Measurements from ENCODE around the gene TMSB10.
"Not testable (repeated sequence)": the region's sequence is repeated elsewhere in the genome, so short reads cannot be mapped to it uniquely, and the experiment has no call there.

TMSB10 gene

GRCh38 chr2:84904717-84905174, 710 bp upstream of the TMSB10 start:
- peak; percentile 57 for DNase-seq (ENCODE audit: low spot score)

DNA sequence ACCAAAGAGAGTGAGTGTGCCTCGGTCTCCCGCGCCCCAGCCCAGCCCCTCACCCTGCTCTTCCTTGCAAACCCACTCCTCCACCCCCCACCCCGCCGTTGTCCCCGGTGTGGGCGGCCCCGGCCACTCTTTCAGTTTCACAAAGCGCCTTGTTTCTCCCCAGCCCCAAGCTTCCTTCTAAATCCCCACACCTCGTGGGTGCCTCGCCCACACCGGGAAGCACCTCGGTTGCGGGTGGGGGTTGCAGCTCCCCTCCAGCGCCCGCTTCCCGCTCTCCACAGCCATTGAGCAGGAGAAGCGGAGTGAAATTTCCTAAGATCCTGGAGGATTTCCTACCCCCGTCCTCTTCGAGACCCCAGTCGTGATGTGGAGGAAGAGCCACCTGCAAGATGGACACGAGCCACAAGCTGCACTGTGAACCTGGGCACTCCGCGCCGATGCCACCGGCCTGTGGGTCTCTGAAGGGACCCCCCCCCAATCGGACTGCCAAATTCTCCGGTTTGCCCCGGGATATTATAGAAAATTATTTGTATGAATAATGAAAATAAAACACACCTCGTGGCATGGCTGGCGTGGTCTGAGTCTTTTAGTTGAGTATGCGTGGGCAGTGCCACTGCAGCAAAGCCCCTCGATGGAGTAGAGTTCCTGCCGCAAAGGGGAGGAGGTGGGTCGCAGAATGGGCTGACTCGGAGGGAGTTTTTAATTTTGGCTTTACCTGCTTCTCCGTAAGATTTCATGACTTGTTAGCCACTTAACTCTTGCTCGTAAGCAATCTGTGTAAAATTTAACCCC, 848 bp downstream of the TMSB10 start:
- DNase-seq (ENCODE audit: low spot score), result peak; percentile 50

DNA sequence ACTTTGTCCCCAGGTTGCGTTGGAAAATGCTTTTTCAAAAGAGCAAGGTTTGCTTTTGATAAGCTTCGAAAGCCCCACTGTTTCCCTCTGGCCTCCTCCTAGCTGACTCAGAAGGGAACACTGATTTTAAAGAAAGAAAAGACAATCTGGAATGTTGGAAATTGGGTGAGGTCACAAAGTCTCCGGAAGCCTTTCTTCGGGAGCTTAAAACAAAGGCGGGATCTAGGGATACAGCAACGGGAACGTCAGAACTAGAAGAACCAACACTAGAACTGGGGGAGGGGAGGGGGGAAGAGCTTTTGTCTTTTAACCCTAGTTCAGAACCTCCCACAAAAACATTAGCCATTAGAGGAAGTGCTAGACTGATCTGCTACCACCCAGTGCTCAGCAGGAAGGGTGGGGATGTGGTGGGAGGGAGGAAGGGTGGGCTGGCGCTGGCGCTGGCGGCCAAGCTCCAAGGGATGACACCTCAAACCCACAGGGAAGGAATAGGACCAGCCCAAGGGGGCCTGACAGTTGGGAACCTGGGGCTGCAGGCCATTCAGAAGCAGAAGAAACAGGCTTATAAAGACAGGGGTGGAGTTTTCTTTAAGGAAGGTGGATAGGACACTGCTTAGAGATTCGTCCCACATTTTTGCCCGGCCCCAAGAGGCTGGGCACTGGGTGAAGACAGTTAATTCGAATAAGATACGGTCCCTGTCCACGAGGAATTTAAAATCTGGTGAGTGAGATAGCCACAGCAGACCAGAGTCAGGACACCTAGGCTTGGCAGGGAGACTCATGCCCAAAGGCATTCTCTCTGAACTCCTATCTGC, 1.7 kb downstream of the TMSB10 start:
- DNase-seq (ENCODE audit: low spot score), result peak; percentile 90

DNA sequence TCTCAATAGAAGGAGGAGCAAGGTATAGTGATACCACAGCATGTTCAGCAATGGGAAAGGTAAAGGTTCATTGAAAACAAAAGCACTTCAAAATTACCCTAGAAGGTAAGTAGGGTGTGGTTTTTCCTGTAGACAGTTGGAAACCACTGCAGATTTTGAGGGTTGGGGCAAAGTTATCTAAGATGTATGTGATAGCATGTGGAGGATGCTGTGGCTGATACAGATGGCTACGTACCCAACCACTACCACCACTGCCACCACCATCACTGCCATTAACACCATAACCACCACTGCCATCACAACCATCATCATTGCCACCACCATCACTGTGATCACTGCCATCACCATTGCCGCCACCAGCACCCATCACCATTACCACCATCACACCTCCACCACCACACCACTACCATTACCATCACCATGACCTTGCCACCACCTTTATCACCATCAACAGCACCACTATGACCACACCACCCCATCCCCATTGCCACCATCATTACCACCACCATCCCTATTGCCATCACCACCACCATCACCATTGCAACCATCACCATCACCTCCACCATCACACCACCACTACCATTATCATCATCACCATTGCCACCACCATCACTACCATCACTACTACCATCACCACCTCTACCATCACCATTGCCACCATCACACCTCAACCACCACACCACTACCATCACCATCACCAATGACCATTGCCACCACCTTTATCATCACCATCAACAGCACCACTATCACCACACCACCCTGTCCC, 3.7 kb downstream of the TMSB10 start:
- DNase-seq (ENCODE audit: low spot score), result no peak

DNA sequence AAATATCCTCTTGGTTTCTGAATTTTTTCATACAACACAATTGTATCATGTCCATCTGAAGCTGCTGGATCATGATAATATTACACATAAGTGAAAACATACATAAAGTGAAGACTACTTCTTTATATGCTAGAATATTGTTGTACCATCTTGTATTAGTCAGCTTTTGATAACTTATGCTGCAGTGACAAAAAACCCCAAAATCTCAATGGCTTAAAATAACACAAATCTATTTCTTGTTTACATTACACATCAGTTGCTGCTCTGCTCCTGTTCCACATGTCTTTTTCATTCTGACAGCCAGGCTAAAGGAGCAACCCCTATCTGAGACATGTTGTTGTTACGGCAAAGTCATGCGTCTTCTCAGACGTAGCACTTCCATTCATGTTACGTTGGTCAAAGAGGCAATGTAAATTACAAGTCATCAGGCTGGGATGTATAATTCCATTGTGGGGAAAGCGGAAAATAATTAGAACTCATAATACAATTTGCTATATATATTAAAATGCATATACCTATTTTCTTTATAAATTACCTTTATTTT, 5.8 kb downstream of the TMSB10 start:
- DNase-seq (ENCODE audit: low spot score), result no peak

- no peak for DNase-seq (ENCODE audit: low spot score)
Observed at GRCh38 chr2:84912984-84913383, 7.5 kb downstream of the TMSB10 start.

GRCh38 chr2:84914334-84914733, 8.9 kb downstream of the TMSB10 start:
- DNase-seq (ENCODE audit: low spot score), result no peak

DNA sequence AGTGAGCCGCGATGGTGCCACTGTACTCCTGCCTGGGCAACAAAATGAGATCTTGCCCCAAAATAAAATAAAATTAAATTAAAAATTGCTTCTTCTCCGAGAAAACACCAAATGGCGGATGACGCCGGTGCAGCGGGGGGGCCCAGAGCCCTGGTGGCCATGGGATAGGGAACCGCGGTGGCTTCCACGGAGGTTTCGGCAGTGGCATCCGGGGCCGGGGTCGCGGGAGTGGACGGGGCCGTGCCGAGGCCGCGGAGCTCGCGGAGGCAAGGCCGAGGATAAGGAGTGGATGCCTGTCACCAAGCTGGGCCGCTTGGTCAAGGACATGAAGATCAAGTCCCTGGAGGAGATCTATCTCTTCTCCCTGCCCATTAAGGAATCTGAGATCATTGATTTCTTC, 10.2 kb downstream of the TMSB10 start:
- not testable (repeated sequence) for DNase-seq (ENCODE audit: low spot score)

GRCh38 chr2:84917821-84918220, 12.4 kb downstream of the TMSB10 start:
- not testable (repeated sequence) for DNase-seq (ENCODE audit: low spot score)

DNA sequence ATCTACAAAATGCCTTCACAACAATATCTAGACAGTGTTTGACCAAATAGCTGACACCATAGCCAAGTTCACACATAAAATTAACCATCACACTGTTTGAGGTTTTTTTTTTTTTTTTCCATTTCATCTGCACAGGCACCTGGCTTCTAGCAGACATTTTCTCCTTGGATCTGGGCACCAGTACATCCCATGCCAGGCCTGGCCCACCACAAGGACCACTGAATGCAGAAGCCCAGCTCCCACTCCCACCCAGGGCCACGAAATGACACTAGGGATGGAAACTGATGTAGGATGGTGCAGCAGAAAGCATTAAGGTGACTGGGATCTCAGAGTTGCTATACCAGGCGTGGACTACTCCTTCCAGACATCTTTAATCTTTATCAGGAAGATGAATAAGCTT, 13.0 kb downstream of the TMSB10 start:
- DNase-seq (ENCODE audit: low spot score), result no peak

GRCh38 chr2:84919885-84920580, 14.6 kb downstream of the TMSB10 start:
- peak; percentile 97 for DNase-seq (ENCODE audit: low spot score)

GRCh38 chr2:84923009-84923408, 17.6 kb downstream of the TMSB10 start:
- DNase-seq (ENCODE audit: low spot score), result no peak

GRCh38 chr2:84924173-84925106, 19.0 kb downstream of the TMSB10 start:
- peak; percentile 85 for DNase-seq (ENCODE audit: low spot score)

- no peak for DNase-seq (ENCODE audit: low spot score)
Observed at GRCh38 chr2:84925336-84925723, 19.9 kb downstream of the TMSB10 start.

DNA sequence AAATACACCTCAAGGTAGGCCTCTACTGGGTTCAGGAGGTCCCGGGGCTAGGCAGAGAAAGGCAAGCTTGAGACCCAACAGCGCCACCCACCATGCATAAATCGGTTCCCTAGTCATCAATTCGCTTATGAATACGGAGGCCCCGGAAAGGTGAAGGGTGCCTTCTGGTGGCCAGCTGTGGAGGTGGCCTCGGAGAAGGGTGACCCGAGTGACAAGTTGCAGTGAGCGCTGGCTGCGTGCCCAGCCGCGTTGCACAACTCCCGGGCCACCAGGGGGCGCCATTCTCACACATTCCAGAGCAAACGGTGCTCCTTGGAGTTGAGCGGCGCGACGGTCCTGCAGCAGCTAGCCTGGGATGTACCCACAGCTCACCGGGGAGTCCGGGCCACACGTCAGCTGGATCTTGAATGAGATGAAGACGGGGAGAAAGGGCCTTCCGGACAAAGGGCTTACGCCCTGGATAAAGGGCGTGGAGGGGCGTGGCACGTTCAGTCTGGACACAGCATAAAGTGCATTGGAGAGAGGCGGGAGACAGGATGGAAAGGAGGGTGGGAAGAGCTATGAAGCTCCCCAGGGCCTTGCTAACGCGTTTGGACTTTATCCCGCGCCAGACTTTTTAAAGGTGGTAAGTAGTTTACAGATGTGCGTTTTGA, 20.4 kb downstream of the TMSB10 start:
- peak; percentile 99 for DNase-seq (ENCODE audit: low spot score)

- DNase-seq (ENCODE audit: low spot score), result no peak
Observed at GRCh38 chr2:84927275-84927627, 21.8 kb downstream of the TMSB10 start.

- DNase-seq (ENCODE audit: low spot score), result no peak
Observed at GRCh38 chr2:84931384-84931821, 25.9 kb downstream of the TMSB10 start.

- peak; percentile 38 for DNase-seq (ENCODE audit: low spot score)
Observed at GRCh38 chr2:84938194-84938879, 32.9 kb downstream of the TMSB10 start.

- peak; percentile 50 for DNase-seq (ENCODE audit: low spot score)
Observed at GRCh38 chr2:84939426-84940087, 34.1 kb downstream of the TMSB10 start.
